Activated CD4-positive, alpha-beta T cell treated with anti-CD3 and anti-CD28 coated beads, Interleukin-2, amount 50 U/mL, for 1 hour (primary cell): Measurements from ENCODE around the gene QRFP.
A peak's percentile ranks its signal among the peaks of the same experiment; 100 is the strongest.

Source experiments
- DNase-seq: peaks from one replicate; pipeline ENCODE4 v3.0.0-alpha.2; 2020

Gene QRFP, protein sequence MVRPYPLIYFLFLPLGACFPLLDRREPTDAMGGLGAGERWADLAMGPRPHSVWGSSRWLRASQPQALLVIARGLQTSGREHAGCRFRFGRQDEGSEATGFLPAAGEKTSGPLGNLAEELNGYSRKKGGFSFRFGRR

DNA sequence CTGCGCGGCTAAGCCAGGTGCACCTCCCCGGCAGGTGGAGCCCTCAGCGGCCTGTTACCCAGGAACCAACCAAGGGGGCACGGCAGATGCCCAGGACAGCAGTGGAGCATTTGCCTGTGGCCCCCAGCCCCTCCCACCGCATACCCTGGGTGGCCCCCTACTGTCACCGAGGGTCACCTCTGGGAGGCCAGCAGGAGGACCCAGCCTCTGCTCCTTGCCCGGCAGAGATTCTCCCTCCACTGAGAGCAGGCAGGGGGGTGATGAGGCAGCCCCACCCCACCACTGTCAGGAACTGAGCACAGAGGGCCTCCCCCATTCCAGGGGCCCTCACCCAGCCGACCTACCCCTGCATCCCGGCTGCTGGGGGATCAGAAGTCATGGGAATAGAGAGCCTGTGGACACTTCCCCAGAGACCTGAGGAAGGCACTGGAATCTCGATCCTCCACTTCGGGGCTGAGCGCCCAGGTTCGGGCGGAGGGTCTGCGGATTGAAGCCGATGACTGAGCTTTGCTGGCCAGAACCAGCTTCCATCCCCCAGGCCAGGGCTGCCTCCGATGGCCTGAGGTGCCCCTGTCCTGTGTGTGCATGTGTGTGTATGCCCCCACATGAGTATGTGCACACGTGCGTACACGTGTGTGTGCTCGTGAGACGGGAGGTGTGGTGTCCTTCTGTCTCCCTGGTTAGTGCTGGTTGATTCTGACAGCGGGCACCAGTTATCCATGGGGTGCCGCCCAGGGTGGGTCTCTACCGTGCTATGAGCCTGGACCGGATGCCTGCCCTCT lies at the start of gene QRFP:
QRFP (minus strand) TSS at position 580 of the 782 bp plus-strand sequence. CDS start 2,974 bp downstream, outside the sequence.
- DNase-seq, result no peak

DNA sequence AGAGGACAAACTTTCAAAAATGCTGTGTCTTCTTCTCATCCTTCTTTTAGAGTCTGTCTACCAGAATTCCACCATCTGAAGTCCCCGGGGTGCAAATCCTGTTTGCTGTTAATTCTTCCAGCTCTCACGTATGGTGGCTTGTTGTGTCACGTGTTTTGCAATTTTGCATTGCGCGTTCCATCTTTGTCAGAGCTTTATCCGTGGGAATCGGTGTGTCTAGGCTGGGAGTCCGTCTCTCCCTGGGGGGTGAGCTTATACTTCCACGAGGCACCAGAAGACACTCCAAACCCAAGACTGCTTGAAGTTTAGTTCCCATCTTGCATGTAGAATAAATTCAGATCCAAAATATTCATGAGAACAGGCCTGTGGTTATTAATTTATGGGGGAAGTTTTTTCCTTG lies 48.6 kb upstream of the QRFP start:
- no peak for DNase-seq

DNA sequence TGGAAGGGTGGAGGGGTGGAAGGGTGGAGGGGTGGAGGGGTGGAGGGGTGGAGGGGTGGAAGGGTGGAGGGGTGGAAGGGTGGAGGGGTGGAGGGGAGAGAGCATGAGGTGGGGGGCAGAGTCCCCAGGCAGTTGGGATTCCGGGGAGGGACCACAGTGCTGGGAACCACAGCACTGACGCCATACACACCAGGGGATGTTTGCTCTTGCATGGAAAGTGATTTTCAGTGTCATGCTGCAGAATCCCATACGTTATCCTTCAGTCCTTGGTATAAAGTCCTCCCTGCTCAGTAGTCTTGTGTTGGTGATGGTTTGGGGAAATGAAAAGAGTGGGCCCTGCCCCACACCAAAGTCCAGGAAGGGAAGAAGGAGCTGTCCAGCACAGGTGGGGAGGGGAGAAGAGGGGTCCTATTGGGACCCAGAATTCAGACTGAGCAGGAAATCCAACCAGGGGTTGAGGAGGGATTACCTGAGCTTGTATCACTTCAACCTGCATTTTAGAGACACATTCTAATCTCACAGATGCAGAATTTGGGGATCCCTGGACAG lies 48.0 kb upstream of the QRFP start:
- DNase-seq, result no peak

DNA sequence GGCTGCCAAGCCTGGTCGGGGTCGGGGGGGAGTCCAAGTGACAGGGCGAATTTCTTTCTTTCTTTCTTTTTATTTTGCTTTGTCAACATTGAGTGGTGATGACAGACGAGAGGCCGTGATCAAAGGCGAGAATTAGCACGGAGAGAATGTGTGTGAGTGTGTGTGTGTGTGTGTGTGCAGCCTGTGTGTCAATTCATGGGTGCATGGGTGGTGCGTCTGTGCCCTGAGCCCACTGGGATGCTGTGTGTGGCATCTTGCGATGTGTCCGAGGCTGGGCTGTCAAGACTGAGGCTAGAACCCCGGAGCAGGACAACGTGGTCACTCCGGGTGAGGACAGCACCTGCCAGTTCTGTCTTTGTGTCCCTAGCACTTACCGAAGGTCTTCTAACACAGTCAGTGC lies 47.2 kb upstream of the QRFP start:
- DNase-seq, result no peak

DNA sequence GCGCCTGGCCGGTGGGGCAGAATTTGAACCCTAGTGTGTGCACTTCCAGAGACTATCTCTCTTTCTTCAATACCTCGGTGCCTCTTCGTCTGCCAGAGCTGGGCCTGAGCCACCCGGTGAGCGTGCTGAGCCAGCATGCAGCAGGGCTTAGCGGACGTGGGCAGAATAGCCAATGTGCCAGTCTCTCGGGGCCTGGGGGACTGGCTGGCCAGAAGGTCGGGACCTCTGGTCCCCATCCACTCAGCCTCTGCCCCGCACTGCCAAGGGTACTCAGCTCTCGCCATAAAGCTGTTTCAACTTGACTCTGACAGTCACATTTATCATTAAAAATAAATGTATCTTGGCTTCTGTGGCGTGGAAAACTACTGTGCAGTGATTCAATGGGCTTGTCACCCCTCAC lies 46.6 kb upstream of the QRFP start:
- no peak for DNase-seq

DNA sequence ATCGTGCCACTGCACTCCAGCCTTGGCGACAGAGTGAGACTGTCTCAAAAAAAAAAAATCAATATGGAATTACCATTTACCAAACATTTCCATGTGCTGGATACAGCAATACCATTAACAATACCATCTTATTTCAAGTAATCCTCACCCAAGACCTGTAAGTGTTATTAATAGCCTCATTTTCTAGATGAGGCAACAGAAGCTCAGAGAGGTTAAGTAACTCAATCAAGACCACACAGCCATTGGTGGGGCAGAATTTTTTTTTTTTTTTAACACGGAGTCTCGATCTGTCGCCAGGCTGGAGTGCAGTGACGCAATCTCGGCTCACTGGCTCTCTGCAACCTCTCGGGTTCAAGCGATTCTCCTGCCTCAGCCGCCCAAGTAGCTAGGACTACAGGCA lies 46.1 kb upstream of the QRFP start:
- DNase-seq, result no peak

DNA sequence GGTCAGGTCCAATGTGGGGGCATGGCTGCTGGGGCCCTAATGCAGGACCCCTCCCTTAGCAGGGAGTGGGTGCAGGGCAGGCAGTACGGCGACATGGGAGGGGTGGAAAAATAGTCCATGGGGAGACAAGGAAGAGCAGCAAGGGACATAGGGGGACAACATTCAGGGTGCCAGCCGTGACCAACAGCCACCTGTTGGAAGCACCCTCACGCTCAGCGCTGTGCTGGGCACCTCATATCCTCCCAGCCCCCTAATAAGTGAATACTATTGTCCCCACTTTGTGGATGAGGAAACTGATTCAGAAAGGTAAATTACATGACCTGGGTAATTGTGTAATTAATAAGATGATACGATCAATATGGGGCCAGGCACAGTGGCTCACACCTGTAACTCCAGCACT lies 45.5 kb upstream of the QRFP start:
- DNase-seq, result no peak

DNA sequence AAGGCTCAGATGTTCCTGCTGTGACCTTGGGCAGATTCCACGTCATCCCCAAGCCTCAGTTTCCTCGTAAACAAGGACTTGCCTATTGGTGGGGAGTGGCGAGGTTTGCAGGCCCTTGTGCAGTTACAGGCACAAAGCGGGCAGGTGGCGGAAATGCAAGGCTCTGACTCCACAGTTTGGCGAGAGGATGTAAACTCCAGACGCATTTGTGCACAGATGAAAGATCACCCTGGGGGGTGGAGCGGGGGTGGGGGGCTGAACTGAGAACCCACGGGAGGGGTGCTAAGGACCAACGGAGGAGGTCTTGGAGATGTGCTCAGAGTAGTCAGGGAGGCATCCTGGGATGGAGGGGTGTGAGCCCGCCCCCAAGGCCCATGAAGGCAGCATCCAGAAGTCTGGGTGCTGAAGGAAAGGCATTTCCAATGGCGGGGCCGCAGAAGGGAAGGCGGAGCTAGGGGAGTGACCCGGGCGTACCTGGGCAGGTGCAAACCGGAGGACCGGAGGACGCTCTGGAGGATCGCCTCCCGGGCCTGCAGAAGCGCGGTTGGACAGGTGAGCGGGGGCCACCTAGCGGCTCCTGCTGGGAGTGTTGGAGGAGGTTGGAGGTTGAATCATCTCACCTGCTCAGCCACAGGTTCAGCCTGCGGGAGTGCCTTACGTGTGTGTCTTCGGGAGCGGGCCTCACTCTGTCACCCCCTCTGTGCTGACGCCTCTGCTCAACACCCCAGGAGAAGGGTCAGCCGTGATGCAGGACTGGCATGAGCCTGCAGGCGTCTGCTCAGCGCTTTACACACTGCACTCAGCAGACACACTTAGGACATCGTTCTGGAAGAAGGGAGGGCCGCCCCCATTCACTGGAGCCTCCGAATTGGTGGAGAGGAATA lies 44.3 kb upstream of the QRFP start:
- peak; percentile 72 for DNase-seq

DNA sequence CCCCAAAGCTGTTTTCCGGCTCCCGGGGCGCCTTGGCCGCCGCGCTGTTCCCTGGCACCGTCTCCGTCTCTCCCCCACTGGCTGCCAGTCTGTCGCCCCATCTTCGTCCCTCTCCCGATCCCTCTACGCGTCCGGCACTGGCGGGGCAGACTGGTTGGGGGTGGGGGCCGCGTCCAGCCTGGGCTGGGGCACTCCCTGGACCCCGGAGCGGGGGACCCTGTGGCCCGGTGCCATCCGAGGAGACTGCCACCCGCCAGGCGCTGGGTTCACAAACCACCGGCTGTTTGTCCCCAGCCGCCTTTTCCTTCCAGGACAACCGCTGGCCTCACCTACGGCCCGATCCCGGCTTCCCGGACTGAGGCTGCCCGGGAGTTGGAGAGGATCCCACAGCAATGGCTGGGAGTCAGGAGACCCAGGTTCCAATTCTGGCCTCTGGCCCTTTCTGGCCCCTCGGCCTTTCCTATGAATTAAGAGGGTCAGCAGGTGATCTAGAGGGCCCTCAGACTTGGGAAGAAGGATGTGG lies 43.5 kb upstream of the QRFP start:
- DNase-seq, result no peak

DNA sequence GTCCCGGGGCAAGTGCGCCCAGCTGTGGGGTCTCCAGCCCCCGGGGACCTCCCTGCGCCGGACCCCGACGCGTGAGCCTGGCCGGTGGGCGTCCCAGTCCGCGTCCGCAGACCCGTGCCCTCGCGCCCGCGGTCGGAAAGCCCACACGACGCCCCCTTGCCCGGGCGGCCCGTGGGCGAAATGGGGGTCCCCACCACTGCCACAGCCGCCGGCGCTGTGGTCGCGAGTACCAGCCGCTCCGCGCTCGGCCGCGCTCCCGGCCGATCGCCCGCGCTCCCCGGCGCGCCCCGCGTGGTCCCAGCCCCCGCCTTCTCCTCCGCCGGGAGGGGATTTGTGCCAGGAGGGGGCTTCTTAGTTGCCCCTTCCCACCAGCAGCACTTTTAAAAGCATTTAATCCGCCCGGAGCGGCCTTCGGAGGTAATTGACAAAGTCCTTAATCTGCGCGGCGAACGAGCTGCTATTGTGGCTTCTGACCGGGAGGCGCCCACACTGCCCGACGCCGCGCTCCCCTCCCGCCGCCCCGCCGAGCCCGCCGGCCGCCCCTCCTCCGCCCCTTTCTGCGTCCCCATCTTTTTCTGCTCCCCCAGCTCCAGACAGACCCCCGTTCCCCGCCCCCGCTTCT lies 42.9 kb upstream of the QRFP start:
- DNase-seq, result no peak

DNA sequence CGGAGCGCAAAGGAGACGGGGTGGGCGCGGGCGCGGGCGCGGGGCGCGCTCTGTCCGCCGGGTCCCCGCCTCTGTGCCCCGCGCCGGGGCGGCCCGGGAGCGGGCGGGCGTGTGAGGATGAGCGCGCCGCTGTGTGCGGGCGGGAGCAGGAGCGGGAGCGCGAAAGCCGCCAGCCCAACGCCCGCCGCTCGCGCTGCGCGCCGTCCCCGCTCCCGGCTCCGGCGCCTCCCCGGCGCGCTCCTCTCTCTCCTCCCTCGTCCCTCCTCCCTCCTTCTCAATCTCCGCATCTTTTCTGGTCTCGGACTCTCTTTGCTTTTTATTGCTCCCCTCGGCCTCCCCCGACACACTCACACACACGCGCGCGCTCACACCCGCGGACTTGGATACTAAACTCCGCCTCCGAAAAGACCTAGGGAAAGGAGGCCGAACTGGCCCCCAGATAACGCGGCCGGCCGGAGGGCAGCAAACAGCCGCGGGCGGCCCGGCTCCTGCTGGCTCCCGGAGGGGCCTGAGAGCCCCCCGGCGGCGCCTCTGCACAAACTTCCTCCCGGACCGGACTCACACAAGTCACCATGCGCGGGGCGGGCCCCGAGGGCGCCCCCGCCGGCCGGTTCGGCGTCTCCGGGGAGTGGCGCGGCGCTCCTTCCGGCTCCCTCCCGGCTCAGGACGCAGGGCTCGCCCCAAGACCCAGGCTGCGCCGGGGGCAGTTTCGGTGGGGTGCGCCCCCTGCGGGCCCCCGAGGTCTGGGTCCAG lies 42.2 kb upstream of the QRFP start, which contains the start of gene FIBCD1:
FIBCD1 (minus strand) TSS at position 596 of the 753 bp plus-strand sequence. CDS start 640 bp downstream, outside the sequence.
- DNase-seq, result no peak

DNA sequence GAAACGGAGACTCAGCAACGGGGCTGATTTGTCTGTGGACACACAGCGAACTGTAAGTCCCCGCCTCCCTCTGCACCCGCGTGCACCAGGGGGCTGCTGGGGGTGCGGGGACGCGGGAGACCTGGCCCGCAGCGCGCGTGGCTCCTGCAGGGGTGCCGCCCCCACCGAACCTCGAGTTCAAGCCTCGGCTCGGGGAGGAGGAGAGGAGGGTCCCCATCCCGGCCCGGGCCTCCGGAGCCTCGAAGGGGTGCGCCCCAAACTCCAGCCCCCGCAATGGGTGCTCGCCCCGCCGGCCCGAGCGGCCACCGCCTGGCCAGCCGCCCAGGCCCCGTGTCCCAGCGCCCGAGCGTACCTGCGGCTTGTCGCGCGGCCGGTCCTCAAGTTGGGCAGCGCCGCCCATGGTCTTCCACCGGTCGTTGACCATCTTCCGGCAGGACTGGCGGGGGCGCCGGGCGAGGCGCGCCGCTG lies 41.6 kb upstream of the QRFP start:
- no peak for DNase-seq

DNA sequence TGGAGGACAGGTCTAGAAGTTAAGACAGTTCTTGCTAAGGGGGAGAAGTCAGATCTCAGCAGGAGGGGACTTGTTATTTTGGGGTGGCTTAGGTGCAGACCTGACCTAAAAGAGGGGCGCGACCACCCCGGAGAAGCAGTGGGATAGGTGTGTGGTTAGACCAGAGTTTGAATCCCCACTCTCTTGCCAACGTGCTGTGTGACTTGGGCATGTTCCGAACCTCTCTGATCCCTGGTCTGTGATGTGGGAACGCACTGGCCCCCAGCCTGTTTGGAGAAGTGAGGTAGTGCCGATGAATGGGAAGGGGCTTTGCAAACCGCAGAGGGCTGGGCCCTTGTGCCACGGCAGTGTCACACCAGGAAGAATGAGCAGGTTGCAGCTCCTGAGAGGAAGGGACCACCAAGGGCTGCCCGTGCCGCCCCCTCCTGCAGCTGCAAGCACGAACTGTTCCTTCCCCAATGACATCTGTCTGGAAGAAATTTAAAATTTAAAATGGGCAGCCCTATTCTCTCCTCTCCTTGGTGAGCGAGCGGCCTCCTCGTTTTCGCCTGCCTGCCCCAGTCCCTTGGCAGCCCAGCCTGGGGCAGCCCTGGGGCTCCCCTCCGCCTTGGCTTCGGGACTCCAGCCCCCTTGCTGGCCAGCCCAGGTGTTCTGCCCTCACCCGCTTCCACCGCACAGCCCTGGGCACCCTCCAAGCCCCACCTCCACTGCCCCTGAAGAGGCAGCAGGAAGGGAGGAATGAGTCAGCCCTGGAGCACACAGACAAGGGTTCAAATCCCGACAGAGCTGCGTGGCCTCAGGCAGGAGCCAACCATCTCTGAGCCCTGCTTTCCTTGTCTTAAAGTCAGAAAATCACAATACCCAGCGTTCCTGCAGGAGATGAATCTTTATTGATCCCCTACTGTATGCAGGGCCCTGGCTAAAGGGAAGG lies 40.8 kb upstream of the QRFP start:
- no peak for DNase-seq

DNA sequence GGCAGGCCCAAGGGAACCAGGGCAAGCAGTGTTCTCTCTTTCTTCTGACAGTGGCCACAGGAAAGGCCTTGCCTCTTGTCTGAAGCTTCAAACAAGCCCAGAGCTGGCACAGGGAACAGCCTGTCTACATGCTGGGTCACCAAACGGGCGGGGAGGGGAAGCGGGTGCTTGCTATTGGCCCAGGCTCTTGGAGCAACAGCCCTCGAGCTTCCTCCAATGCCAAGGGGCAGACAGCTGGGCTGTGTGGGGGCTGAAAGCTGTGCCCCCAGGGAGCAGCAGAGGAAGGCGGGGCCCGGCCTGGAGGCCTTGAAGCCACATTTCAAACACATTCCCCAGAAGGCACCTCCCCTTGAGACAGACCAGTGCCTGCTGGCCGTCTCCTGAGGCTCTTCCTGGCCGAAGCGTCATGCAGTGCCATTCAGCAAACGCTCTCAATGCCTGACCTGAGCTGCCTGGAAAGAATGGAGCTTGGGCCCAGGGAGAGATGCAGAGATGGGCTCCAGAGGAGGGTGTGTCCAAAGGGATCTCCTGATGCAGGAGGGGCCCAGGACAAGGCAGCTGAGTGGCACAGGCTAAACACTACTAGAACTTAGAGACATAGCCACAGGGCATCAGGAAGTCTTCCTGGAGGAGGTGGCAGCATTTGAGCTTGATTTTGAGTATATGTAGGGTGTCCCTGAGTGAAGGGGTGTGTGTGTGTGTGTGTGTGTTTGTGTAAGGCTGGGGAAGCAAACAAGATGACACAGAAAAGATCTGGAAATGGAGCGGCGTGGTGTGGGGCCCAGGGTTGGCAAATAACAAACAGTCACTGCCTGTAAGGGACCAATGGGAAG lies 39.9 kb upstream of the QRFP start:
- DNase-seq, result no peak

DNA sequence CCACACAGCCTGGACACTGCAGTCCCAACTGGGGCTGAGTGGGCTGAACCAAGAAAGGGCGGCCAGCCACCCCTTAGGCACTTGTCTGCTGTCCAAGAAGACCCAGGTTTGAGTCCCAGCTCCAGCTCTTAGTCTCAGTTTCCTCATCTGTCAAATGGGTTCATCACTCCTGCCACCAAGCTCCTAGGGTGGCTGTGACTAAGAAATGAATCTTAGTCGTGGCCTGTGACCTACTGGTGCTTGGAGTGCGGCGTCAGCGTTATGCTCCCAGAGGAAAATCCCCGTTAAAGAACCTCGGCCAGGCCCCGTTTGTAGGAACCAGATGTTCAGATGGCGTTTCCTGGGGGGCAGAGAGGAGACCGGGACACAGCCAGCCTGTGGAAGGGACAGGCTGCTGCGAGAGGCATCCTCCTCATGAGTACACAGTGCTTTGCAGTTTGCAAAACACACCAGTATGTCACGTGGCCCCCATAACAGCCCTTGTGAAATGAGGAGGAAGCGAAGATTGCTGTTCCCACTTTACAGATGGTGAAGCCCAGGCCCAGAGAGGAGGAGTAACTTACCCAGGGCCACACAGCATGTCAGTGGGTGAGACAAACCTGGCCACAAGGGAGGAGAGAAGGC lies 39.1 kb upstream of the QRFP start:
- no peak for DNase-seq

DNA sequence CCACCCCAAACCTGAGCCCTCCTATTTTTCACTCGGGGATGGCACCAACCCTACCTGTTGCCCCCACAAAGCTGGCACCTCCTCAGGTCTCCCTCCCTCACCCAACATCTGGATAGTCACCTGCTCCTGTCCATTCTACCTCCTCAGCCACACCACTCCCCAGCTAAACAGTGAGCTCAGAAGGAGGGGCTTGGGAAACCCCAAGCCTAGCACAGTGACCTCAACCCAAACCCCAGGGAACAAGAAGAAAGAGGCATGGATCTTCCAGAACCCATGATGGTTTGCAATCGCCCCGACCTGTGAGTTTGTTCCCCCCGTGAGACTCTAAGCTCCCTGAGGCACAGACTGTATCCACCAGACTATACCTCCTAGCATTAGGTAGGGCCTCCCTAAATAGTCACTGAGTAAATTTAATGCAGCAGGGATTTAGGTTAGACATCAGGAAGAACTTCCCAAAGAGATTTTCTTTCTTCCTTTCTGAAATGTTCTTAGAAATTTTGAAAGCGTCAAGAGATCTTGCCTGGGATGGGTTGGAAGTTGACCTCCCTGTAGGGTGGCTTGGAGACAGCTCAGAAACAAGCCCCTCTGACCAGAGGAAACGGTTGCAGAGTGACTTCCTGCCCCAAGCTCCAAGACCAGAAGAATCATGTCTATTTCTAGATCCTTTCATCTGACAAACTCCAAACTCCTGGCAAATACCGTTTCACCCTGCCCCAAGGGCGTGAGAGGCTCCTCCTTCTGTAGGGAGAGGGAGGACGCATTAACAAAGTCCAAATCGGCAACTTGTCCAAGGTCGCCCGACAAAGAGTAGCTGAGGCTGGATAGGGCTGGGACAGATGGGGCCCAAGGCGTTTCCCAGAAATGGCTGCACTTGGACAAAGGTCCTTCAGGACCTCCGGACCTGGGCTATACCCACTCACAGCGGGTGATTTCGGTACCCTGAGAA lies 38.4 kb upstream of the QRFP start:
- no peak for DNase-seq

DNA sequence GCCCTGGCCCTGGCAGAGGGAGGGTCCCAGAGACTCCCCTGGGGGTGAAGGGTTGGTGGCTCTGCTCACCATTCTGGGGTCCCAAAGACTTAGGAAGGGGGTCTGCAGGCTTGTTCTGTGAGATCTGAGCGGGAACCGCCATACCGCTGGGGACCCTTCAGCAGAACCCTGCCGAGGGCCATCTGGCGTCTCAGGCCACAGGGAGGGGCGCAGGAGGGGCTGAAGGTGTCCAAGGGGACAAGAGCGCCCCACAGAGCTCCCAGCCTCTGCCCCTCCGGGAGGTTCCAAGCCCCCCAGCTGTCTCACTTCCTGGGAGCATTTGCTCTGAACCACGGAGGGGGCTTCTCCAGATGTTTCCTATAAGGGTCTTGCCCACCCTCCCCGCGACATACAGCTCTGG lies 37.6 kb upstream of the QRFP start:
- no peak for DNase-seq
